Right cardiac atrium (tissue), 5 donors: ENCODE results near the gene SLC2A1. TPM values are rescaled to one million over a fixed set of nuclear protein-coding genes. Genes with fewer than 3 reads are reported as not detected.

Experiments
- ATAC-seq, 2 donors: fragments of 200-7000 bp; cut with Tn5 transposase; one replicate each; pipeline versions ENCODE4 v1.8.0 to v1.9.1; 2020; ENCODE audit warnings: moderate library complexity in 2 of 2, mild to moderate bottlenecking in 1 of 2
- DNase-seq, 3 donors: peaks; one replicate each; pipeline ENCODE4 v3.0.0-alpha.2; 2020
- H3K27ac ChIP-seq: one replicate; pipeline ENCODE4 v1.5.1; 2013; ENCODE audit warnings: mild to moderate bottlenecking, low read length, control low read depth, moderate library complexity
- H3K27me3 ChIP-seq: one replicate; pipeline ENCODE4 v1.6.1; 2013; ENCODE audit not compliant: control insufficient read depth, insufficient read depth
- H3K4me1 ChIP-seq: one replicate; pipeline ENCODE4 v1.6.1; 2013; ENCODE audit warnings: low read length; ENCODE audit not compliant: control insufficient read depth, insufficient read depth
- H3K4me3 ChIP-seq: one replicate; pipeline ENCODE4 v1.5.1; 2013; ENCODE audit warnings: low read length, control low read depth
- H3K9me3 ChIP-seq: one replicate; pipeline ENCODE4 v1.6.1; 2013; ENCODE audit warnings: low read length; ENCODE audit not compliant: control insufficient read depth
- WGBS: extraction: QIAGEN DNeasy Blood & Tissue Kit; methylation state at CpG from one replicate; pipeline ENCODE4 v1.1.7; 2013; 5-methylcytosine and 5-hydroxymethylcytosine counted together
- intact Hi-C, 4 donors: fragments of 100-400 bp; cut with DNase I; formaldehyde crosslinking; loops; one replicate each; pipeline versions ENCODE4 v1.11.0 to v1.14.0; 2022 to 2023
- polyA plus RNA-seq: library from polyadenylated mRNA; stranded (reverse); fragments of 200-250 nt; gene quantifications from one replicate; pipeline ENCODE4 v1.2.3, GENCODE V29; 2013
- total RNA-seq, 4 donors: library from RNA; stranded (reverse); fragmentation: NEBNext Ultra II Directional; extraction: Animal tissue kit (Norgen Biotek cat#: 25700); gene quantifications; one replicate each; pipeline ENCODE4 v1.2.1, GENCODE V29; 2021
- donor health status: healthy with polysubstance abuse.
- donor health status: DM: no; HTN: yes; CAD: no.
- donor health status: DM: no; HTN: no; CAD: no.
- donor health status: DM: no; HTN: yes; CAD: no; lungs with severe emphysema.
- donor health status: DM: yes; HTN: yes; CAD: no.

Gene SLC2A1
- total and polyA plus RNA-seq, 5 donors, result 8.1 to 25.7 (median 14.5) TPM

- DNase-seq, result no peak
- no peak overlapping the region for H3K4me3 ChIP-seq
- no peaks in the 10 kb centered on the region for H3K4me1 ChIP-seq
- H3K27ac ChIP-seq, result no peak overlapping the region
- intact Hi-C loops, result no loop called here
- no peak for ATAC-seq
- 71% methylated on average over 4 of the region's 4 CpGs for WGBS
- no peaks in the 10 kb centered on the region for H3K27me3 ChIP-seq
- H3K9me3 ChIP-seq, result no peaks in the 10 kb centered on the region
Observed at GRCh38 chr1:42880384-42880783, 78.3 kb downstream of the SLC2A1 start.

- intact Hi-C loops, result no loop called here
- Histone ChIP-seq H3K27me3 (no peaks in the 10 kb centered on the region), H3K27ac (no peak overlapping the region), H3K4me3 (no peak overlapping the region), H3K4me1 (no peaks in the 10 kb centered on the region), H3K9me3 (no peaks in the 10 kb centered on the region)
- WGBS, result 31% methylated on average over 2 of the region's 2 CpGs
- DNase-seq, result no peak
- no peak for ATAC-seq
Observed at GRCh38 chr1:42877380-42877779, 81.3 kb downstream of the SLC2A1 start.

- Histone ChIP-seq H3K9me3 (no peaks in the 10 kb centered on the region), H3K27ac (no peak overlapping the region), H3K4me3 (no peak overlapping the region), H3K4me1 (no peaks in the 10 kb centered on the region), H3K27me3 (no peaks in the 10 kb centered on the region)
- intact Hi-C loops, result no loop called here
- ATAC-seq (no peak), DNase-seq (no peak)
Observed at GRCh38 chr1:42876009-42876408, 82.7 kb downstream of the SLC2A1 start.

Other genes starting within 250 kb of the SLC2A1 start
- gene CLDN19, start 218.6 kb downstream of the SLC2A1 start, total RNA-seq, result not detected
- 0.79 TPM for gene CLDN19, start 218.6 kb downstream of the SLC2A1 start, polyA plus RNA-seq
- 10 to 100 TPM; 12.8 to 17.8 (median 15.3) TPM for gene P3H1, start 191.8 kb downstream of the SLC2A1 start, total RNA-seq
- 11.1 TPM for gene P3H1, start 191.8 kb downstream of the SLC2A1 start, polyA plus RNA-seq
- 10 to 100 TPM in 1 of 4 donors, 1 to 10 TPM in 3; 5.9 to 11.3 (median 7.5) TPM for gene C1orf50, start 191.6 kb downstream of the SLC2A1 start, total RNA-seq
- gene C1orf50, start 191.6 kb downstream of the SLC2A1 start, polyA plus RNA-seq, result 3.8 TPM
- under 1 TPM in 1 of 4 donors, not detected in 3; 0.06 TPM for gene TMEM269, start 173.9 kb downstream of the SLC2A1 start, total RNA-seq
- not detected for gene TMEM269, start 173.9 kb downstream of the SLC2A1 start, polyA plus RNA-seq
- gene ERMAP, start 141.7 kb downstream of the SLC2A1 start, total RNA-seq, result 1 to 10 TPM; 3.4 to 6.8 (median 5.7) TPM
- gene ERMAP, start 141.7 kb downstream of the SLC2A1 start, polyA plus RNA-seq, result 2.2 TPM
- 10 to 100 TPM; 12.7 to 17.5 (median 13.6) TPM for gene SVBP, start 141.5 kb downstream of the SLC2A1 start, total RNA-seq
- 28.9 TPM for gene SVBP, start 141.5 kb downstream of the SLC2A1 start, polyA plus RNA-seq
- 10 to 100 TPM in 1 of 4 donors, 1 to 10 TPM in 3; 5.5 to 10.3 (median 9.1) TPM for gene ZNF691, start 112.3 kb downstream of the SLC2A1 start, total RNA-seq
- gene ZNF691, start 112.3 kb downstream of the SLC2A1 start, polyA plus RNA-seq, result 7.7 TPM
- 10 to 100 TPM; 23.6 to 32.4 (median 28.2) TPM for gene EBNA1BP2, start 213.4 kb upstream of the SLC2A1 start, total RNA-seq
- gene EBNA1BP2, start 213.4 kb upstream of the SLC2A1 start, polyA plus RNA-seq, result 38.8 TPM
- gene CFAP57, start 213.5 kb upstream of the SLC2A1 start, total RNA-seq, result under 1 TPM in 3 of 4 donors, not detected in 1; 0.06 to 0.25 (median 0.14) TPM
- 0.09 TPM for gene CFAP57, start 213.5 kb upstream of the SLC2A1 start, polyA plus RNA-seq